Stomach (tissue), 4 donors: ENCODE data around the gene ACTL7B.

Experiments
- CTCF ChIP-seq, 7 experiments: fragments of 450-650 bp in 4 of 7; fragments of 200-600 bp in 3 of 7; sonication (generic) in 3 of 7; IDR thresholded peaks; one replicate each; pipeline ENCODE4 v1.5.1; 2016 to 2019; ENCODE audit warnings: antibody characterized with exemption in 7 of 7, control low read depth in 2 of 7, mild to moderate bottlenecking in 1 of 7
- POLR2A ChIP-seq, 4 donors: fragments of 450-650 bp; IDR thresholded peaks; one replicate each; pipeline ENCODE4 v1.6.1; 2016; ENCODE audit warnings: antibody characterized with exemption in 4 of 4, control low read depth in 2 of 4, mild to moderate bottlenecking in 1 of 4, moderate library complexity in 1 of 4

DNA sequence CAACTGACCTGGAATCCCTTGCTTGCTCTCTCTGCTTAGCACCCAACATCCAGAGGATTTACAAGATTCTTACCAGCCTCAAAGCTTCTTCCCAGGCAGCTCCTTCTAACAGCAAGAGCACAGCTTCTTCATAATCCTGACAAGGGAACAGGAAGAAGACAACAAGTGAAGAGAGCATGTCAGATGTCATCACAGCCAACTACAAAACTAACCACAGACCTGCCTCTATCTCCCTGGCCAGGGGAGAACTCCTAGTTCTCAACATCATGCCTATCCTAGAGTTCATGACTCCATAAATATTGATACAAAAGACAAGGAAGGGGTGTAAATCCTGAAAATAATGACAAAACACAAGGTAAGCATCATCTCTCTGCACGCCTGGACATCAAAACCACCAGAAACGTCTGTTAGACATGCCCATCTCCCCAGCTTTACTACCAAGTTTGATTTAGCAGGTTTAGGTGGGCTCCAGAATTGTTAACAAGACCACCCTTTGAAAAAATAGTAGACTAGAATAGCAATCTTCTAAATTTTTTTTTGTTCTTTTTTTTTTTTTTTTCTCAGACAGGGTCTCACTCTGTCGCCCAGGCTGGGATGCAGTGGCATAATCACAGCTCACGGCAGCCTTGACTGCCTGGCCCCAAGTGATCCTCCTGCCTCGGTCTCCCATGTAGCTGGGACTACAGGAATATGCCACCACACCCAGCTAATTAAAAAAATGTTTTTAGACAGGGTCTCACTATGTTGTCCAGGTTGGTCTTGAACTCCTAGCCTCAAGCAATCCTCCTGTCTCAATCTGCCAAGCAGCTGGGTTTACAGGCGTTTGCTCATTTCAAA is 26.5 kb upstream of the ACTL7B start:
- no peak for TF ChIP-seq POLR2A (IDR thresholded peaks at IDR 0.05)
- no peak for TF ChIP-seq CTCF (IDR thresholded peaks at IDR 0.05)
